SU-DHL-6 (cell line): ENCODE results near the gene NIPA2.

ENCODE experiments used
- H2AFZ ChIP-seq: fragments of 200-600 bp; sonication (generic); 2 replicates; pipeline ENCODE4 v1.6.1; 2014; ENCODE audit warnings: low read depth, mild to moderate bottlenecking, moderate library complexity, mixed read lengths, antibody characterized with exemption, low read length; ENCODE audit not compliant: severe bottlenecking
- H3F3A ChIP-seq: fragments of 200-600 bp; shearing (Covaris generic); 2 replicates; pipeline ENCODE4 v1.6.0; 2016; ENCODE audit warnings: antibody characterized with exemption, mild to moderate bottlenecking; ENCODE audit not compliant: insufficient read depth
- H3K27ac ChIP-seq: fragments of 200-600 bp; sonication (generic); 2 replicates; pipeline ENCODE4 v1.5.1; 2016; ENCODE audit warnings: low read depth, mild to moderate bottlenecking, low read length, moderate library complexity, mixed read lengths
- H3K27me3 ChIP-seq: fragments of 200-600 bp; sonication (generic), shearing (Covaris generic); 2 replicates; pipeline ENCODE4 v1.6.0; 2014; ENCODE audit warnings: mild to moderate bottlenecking, low read length
- H3K36me3 ChIP-seq: fragments of 200-600 bp; sonication (generic); 2 replicates; pipeline ENCODE4 v1.6.1; 2014; ENCODE audit warnings: mild to moderate bottlenecking, low read length, mixed read lengths
- H3K4me2 ChIP-seq: fragments of 300-600, 200-600 bp; shearing (Covaris generic), sonication (generic); 2 replicates; pipeline ENCODE4 v1.6.0; 2014; ENCODE audit warnings: low read length, low read depth, mild to moderate bottlenecking; ENCODE audit not compliant: poor library complexity, severe bottlenecking
- H3K4me3 ChIP-seq: fragments of 200-600 bp; sonication (generic); 2 replicates; pipeline ENCODE4 v1.5.1; 2014; ENCODE audit warnings: antibody characterized with exemption, low read length, mild to moderate bottlenecking, mixed read lengths; ENCODE audit not compliant: insufficient read depth, poor library complexity, severe bottlenecking
- H3K79me2 ChIP-seq: fragments of 200-600 bp; sonication (generic); 2 replicates; pipeline ENCODE4 v1.6.1; 2014; ENCODE audit warnings: mild to moderate bottlenecking, low read length, moderate library complexity; ENCODE audit not compliant: insufficient read depth
- H3K9ac ChIP-seq: fragments of 200-600 bp; sonication (generic); 2 replicates; pipeline ENCODE4 v1.7.0; 2014; ENCODE audit warnings: mild to moderate bottlenecking, low read length
- H3K9me2 ChIP-seq: fragments of 200-600 bp; sonication (generic); replicated peaks from 2 replicates; pipeline ENCODE4 v1.6.1; 2014; ENCODE audit warnings: low read length; ENCODE audit not compliant: insufficient read depth
- H3K9me3 ChIP-seq: fragments of 200-600 bp; sonication (generic); 2 replicates; pipeline ENCODE4 v1.6.1; 2014; ENCODE audit warnings: low read length, mixed read lengths; ENCODE audit not compliant: insufficient read depth
- H4K20me1 ChIP-seq: fragments of 200-600 bp; sonication (generic); 2 replicates; pipeline ENCODE4 v1.6.1; 2014; ENCODE audit warnings: low read depth, mild to moderate bottlenecking, antibody characterized with exemption, low read length, moderate library complexity, mixed read lengths
- EZH2phosphoT487 ChIP-seq: fragments of 200-600 bp; sonication (generic), shearing (Covaris generic); conservative IDR thresholded peaks from 2 replicates; pipeline ENCODE4 v1.6.1; 2018; ENCODE audit warnings: mild to moderate bottlenecking, antibody characterized with exemption, low read length, moderate library complexity, mixed read lengths
- TF ChIP-seq, protein P1 (sequence below): fragments of 200-600 bp; sonication (generic); IDR thresholded peaks from one replicate; pipeline ENCODE4 v1.5.1; 2017; ENCODE audit warnings: antibody characterized with exemption, mild to moderate bottlenecking, low read length, moderate library complexity; ENCODE audit not compliant: insufficient read depth, poor library complexity, severe bottlenecking

Gene NIPA2

DNA sequence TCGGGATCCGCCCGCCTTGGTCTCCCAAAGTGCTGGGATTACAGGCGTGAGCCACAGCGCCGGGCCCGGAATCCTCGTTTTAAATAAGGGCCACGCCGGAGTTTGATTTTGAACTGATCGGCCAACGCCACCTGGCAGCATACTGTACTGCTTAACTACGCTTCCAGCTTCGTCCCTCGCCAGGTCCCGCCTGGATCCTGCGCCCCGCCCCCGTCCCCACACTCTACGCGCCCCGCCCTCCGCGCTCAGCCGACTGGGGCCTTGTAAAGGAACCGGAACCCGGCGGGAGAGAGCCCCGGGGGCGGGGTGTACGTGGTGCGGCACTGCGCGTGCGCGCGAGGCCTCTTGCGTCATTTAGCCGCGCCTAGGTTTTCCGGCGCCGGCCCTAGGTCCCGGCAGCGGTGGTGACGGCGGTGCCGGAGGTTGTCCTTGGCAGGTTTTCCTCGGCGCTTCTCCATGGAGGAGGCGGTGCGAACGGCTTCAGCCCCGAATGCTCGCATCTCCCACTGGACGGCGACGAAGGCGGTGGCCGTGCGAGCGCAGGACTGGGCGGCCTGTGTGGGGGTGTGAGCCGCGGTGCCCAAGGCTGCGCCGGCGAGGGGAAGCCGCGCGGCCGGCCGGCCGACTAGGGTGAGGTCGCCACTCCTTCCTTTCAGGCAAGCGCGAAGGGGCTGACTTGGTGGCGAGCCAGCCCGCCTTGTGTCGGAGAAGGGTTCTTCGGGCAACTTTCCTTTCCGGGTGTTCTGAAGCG, at the start of gene NIPA2:
Gene NIPA2, plus strand, starts transcription at position 375 of the 751 bp plus-strand sequence. CDS start 13,066 bp downstream, outside the sequence.
- H3K4me3 ChIP-seq, result peak within 1 kb of the TSS; percentile 68
- peaks cover 9% of the 10 kb centered on the region for H3K36me3 ChIP-seq
- peak within 1 kb of the TSS; percentile 94 for H2AFZ ChIP-seq
- TF ChIP-seq EZH2phosphoT487, result no peak
- TF ChIP-seq, protein P1, sequence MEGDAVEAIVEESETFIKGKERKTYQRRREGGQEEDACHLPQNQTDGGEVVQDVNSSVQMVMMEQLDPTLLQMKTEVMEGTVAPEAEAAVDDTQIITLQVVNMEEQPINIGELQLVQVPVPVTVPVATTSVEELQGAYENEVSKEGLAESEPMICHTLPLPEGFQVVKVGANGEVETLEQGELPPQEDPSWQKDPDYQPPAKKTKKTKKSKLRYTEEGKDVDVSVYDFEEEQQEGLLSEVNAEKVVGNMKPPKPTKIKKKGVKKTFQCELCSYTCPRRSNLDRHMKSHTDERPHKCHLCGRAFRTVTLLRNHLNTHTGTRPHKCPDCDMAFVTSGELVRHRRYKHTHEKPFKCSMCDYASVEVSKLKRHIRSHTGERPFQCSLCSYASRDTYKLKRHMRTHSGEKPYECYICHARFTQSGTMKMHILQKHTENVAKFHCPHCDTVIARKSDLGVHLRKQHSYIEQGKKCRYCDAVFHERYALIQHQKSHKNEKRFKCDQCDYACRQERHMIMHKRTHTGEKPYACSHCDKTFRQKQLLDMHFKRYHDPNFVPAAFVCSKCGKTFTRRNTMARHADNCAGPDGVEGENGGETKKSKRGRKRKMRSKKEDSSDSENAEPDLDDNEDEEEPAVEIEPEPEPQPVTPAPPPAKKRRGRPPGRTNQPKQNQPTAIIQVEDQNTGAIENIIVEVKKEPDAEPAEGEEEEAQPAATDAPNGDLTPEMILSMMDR, result no peak
- no peaks in the 10 kb centered on the region for H3K9me2 ChIP-seq
- peaks cover 18% of the 10 kb centered on the region for H4K20me1 ChIP-seq
- H3K27ac ChIP-seq, result peak within 1 kb of the TSS; percentile 92
- H3K27me3 ChIP-seq, result no peaks in the 10 kb centered on the region
- peak within 1 kb of the TSS; percentile 92 for H3K4me2 ChIP-seq
- H3K9ac ChIP-seq, result peak within 1 kb of the TSS; percentile 86
- H3K9me3 ChIP-seq, result no peaks in the 10 kb centered on the region
- peaks cover 50% of the 10 kb centered on the region for H3K79me2 ChIP-seq
- peaks cover 30% of the 10 kb centered on the region for H3F3A ChIP-seq

DNA sequence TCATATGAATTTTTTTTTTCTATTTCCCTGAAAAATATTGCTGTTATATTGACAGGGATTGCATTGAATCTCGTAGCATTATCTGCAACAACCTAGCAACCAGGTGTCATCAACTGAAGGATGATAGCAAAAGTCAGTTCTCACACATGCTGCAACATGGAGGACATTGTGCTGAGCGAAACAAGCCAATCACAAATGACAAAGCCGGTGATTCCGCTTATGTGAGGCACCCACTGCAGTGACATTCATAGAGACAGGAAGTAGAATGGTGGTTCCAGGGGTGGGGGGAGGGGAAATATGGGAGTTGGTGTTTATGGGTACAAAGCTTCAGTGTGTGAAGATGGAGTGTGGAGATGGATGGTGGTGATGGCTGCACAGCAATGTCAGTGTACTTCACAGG, 44.4 kb upstream of the NIPA2 start:
- no peak overlapping the region for H3K4me2 ChIP-seq

DNA sequence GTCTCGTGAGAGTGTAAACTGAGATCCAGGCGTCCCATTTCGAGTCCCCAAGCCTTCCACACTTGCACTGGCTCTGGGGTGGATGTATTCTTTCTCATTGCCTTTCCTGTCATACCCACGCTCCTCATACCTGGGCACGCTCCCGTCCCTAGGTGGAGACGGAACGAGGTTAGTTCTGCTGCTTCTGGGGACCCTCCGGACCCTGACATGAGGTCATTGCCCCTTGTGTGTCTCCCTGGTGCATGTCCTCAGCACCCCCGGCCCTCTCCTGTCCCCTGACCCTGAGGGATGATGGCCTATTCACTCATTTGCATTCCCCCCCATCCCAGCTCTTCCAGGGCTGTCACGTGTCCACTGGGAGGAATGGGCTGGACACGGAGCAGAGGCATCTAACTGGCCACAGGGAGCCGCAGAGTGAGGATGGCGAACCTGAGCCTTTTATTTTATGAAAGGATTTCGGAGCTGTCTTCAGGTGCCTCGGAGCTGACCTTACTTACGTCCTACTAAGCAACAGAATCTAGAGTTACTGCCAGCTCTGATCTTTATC, 43.8 kb upstream of the NIPA2 start:
- Histone ChIP-seq H3F3A (peaks cover 20% of the 10 kb centered on the region), H3K9me2 (no peaks in the 10 kb centered on the region), H3K79me2 (peaks cover 95% of the 10 kb centered on the region), H3K36me3 (no peaks in the 10 kb centered on the region; the same call in 1 of the 2 replicates), H4K20me1 (no peaks in the 10 kb centered on the region), H2AFZ (no peak overlapping the region), H3K9ac (no peak overlapping the region), H3K27ac (peak overlapping the region; percentile 25; the same call in 1 of the 2 replicates), H3K4me2 (no peak overlapping the region), H3K9me3 (no peaks in the 10 kb centered on the region), H3K27me3 (no peaks in the 10 kb centered on the region), H3K4me3 (no peak overlapping the region)
- no peak for TF ChIP-seq EZH2phosphoT487
- TF ChIP-seq, protein P1, result no peak

More for the DNA sequence above, 44.4 kb upstream of the NIPA2 start:
- Histone ChIP-seq H3K36me3 (no peaks in the 10 kb centered on the region; the same call in 1 of the 2 replicates), H3K79me2 (peaks cover 96% of the 10 kb centered on the region), H3K27ac (peak overlapping the region; percentile 25; the same call in 1 of the 2 replicates), H3K9me2 (no peaks in the 10 kb centered on the region), H3K9me3 (no peaks in the 10 kb centered on the region), H2AFZ (no peak overlapping the region), H3F3A (peaks cover 20% of the 10 kb centered on the region), H3K27me3 (no peaks in the 10 kb centered on the region), H3K4me3 (no peak overlapping the region), H3K9ac (no peak overlapping the region), H4K20me1 (no peaks in the 10 kb centered on the region)
- TF ChIP-seq, protein P1, result no peak
- no peak for TF ChIP-seq EZH2phosphoT487
